Cardiac septum (tissue), 1 donor: ENCODE measurements around the gene ALDH1A2. TPM values are rescaled to one million over a fixed set of nuclear protein-coding genes. Genes with fewer than 3 reads are reported as not detected.

ENCODE experiments used
- DNase-seq: peaks from one replicate; pipeline ENCODE4 v3.0.0-alpha.2; 2020; ENCODE audit warnings: low spot score
- intact Hi-C: fragments of 100-400 bp; cut with DNase I; formaldehyde crosslinking; loops from one replicate; pipeline ENCODE4 v1.14.0; 2022
- total RNA-seq: library from RNA; stranded (reverse); fragmentation: NEBNext Ultra II Directional; extraction: Animal tissue kit (Norgen Biotek cat#: 25700); gene quantifications from one replicate; pipeline ENCODE4 v1.2.1, GENCODE V29; 2021
- donor health status: DM: no; HTN: no; CAD: no.

The ALDH1A2 gene
- total RNA-seq, 1 donor from 2014 or later, result 22.9 TPM

DNA sequence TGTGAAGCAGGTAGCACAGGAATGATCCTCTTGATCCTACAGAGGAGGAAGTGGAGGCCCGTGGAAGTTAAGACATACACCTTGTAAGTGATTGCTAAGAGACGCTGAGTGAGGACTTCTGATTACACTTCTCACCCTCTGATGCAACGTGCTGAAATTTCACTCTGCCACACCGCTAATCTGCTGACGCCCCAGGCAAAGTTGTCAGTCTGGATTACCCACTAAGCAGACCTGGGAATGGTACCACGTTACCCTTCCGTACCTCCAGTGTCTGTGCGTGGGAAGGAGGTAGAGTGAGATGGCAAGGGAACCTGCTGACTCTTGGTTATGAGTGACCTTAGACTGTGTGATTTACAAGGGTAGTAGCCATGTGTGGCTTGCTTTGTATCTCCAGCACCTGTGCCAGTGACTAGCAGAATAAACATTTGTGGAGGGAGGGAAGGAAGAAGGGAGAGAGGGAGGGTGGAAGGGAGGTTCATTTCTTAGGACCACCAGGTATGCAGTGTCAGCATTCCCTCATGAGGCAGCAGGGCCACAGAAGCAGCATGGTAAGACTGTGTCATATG, 115.0 kb downstream of the ALDH1A2 start:
- intact Hi-C loops, result no loop called here
- no peak for DNase-seq

DNA sequence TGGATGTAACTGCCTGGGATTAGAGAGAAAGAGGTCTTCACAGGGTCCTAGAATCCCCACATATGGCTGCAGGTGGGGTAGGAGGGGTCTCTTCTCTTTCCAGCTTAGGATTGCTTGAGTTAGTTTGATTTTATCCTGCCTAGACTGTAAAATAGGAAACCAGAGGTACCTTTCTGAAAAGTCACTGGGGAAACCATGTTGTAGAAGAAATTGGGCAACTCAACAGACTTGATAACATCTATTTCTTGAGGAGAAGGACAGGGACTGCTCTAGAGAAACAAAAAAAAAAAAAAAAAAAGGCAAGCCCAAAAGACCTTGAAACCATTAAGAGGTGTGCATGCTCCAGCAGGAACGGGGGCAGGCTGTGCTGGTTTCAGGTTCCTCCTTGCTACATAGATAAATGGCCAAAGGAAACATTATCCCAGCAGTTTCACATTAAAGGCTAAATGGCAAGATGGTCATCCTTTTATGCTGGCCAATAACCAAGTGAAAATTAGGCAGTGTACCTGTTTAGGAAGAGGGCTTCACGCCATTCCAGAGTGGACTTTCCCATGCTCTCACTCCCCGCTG, 116.1 kb downstream of the ALDH1A2 start:
- DNase-seq, result no peak
- intact Hi-C loops, result no loop called here

DNA sequence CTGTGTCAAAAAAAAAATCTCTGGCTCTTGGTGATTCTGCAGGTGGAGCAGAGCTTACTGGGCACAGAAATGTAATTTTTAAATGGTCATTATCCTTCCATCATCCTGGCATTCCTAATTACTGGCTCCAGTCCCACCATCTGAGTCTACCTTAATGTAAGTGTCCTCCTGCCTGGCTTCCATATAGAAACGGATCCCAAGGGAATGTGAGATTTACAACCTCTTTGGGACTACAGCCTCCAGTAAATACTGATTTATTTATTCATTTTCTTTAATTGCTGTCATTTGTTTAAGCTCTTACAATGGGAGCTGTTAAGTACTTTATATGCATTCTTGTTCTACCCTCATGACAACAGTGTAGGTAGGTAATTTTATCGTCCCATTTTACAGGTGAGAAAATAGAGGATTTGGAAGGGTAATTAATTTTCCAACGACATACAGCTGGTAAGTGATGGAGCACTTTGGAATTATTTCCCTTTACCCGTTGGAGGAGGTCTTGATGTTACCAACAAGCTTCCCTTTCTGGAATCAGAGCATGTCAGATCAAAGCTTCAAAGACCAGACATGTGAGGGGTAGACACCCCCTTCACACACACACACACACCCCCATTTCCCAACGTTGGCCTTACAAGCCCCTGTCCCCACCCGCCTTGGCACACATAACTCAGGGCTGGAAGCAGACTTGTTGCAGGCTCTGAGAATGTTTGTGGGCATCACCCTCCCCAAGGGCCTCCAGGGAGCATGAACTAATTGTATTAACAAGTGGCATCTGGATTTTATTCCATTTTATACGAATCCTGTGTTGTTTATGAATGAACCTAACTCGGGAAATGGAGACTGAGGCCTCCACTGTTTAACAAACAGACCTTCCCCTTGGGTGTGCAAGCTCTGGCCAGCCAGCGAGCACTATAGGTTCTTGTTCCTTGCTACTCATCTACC, 116.9 kb downstream of the ALDH1A2 start:
- intact Hi-C loops, result no loop called here
- DNase-seq, result no peak

DNA sequence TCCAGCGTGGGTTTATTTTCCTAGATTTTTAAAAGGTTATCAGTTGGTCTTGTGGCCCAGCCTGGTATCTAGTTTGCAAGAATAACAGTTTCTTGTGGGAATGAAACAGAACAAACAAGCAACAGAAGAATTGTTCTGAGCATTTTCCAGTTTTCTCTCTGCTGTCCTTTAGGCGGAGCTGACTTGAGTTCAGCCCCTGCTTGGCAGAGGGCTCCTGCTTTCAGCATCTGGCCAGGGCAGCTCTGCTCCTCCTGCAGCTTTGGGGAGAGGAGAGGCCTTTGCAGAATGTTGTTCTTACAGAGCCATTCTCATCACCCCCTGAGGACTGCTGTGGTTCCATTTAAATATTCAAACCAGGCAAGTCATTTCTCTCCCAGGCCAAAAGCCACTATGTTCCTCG, 117.7 kb downstream of the ALDH1A2 start:
- intact Hi-C loops, result no loop called here

DNA sequence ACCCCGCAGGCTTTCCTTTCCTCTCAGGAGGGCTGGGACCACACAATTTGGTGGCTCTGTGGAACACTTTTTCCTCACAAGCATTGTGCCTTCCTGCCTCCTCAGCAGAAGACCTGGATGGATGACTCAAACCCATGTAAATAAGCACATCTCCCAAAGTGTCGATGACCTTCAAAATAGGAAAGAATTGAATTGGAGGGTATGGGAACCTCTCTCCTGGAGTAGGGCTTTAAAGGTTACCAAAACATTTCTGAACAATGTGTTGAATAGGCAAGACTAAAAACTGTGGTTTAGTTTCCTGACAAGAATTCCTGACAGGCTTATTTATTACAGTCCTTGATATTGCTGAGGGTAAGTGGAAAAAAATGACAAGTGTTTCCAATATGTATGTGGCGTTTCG, 118.2 kb downstream of the ALDH1A2 start:
- intact Hi-C loops, result no loop called here
- DNase-seq, result no peak

More for the DNA sequence above, 117.7 kb downstream of the ALDH1A2 start:
- no peak for DNase-seq

DNA sequence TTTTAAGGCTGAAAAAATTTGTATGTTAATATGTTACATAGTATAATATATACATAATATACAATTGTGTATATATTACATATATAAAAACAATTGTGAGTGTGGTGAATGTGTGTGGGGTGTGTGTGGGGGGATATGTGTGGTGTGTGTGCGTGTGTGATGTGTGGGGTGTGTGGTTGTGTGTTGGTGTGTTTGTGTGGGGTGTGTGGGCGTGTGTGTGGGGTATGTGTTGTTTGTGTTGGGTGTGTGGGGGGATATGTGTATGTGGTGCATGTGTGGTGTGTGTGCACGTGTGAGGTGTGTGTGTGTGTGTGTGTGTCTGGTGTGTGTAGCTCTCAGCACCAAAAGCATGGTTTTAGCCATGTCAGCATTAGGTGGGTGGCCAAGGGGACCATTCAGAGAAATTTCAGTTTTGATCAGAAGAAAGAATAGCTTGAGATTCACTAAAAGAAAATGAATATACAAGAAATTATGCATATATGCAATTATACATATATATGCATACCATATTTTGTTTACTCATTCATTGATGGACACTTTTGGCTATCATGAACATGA, 118.9 kb downstream of the ALDH1A2 start:
- intact Hi-C loops, result no loop called here
- DNase-seq, result no peak

DNA sequence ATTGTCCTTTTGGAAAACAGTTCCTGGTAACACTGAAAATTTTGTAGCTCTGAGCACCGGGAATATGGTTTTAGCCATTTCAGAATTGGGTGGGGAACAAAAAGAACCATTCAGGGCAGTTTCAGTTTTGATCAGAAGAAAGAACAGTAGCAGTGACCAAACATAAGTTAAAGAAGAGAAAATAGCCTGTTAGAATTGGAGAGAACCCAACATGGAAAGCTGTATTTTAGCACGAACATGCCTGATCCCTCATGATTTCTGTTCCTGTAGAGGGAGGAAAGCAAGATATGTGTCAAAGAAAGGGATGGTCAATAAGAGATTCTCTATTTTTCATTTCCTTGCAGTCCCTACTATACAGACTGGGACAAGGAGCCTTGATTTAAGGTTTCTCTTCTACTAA, 119.9 kb downstream of the ALDH1A2 start:
- intact Hi-C loops, result no loop called here
- DNase-seq, result no peak

DNA sequence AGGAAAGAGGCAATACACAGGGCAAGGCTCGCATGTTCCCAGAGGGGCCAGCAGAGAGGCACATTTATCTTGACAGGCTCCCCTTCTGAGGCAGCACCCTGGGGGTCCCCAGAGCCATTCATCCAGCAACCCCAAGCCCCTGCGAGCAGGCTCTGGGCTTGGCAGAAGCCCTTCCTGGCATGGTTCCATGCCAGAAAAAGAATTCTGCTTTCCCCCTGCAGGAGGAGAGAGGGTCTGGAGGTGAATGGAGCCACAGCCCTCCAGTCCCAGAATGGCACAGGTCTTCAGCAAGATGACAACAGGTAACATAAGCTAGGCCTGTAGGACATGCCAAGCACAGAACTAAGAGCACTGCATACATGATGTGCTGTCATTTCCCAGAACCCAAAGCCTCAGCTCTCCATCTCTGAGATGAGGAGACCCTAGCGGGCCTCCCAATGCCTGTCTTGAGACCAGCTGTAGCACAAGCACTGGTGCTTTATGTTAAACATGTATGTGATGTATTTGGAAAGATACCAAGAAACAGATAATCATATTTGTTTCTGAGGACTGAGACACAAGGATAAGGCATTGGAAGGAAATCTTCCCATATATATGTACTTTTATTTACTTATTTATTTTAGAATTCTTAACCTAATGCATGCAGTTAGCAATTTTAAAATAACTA, 121.6 kb downstream of the ALDH1A2 start:
- intact Hi-C loops, result no loop called here
- DNase-seq, result no peak

DNA sequence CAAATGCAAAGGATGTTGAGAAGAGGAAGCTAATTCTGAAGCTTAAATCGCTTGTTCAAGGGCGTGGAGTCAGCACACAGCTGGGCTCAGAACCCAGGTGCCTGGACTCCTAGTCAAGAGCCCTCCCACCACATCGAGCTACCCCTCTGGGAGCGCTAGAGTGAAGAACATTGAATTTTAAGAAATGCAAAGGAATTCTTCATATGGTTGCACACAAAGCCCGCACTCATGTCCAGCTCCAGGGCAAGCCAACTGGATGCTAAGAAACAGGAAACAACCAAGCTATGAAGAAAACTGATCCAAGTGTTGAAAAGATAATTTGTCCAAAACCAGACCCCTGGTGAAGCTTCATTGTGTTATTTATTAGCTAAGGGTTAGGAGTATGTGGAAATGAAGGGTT, 122.3 kb downstream of the ALDH1A2 start:
- DNase-seq, result no peak
- intact Hi-C loops, result no loop called here

DNA sequence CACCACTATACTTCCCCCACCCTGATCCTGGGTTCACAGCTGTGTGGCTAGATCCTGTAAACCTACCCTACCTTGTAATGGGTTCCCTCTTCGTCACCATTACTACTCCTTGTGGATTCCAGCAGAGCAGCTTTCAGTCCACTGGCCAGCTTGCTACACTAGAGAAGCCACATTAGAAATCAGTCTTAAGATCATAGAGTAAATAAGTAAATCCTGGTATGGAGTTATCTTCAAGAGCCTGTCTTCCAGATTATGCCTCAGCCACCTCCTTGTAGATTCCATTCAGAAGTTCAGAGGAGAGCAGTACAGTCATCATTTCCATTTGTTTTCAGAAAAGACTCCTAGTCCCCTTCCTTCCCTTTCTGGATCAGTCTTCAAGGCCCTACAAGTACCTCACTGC, 123.7 kb downstream of the ALDH1A2 start:
- intact Hi-C loops, result no loop called here
- no peak for DNase-seq

DNA sequence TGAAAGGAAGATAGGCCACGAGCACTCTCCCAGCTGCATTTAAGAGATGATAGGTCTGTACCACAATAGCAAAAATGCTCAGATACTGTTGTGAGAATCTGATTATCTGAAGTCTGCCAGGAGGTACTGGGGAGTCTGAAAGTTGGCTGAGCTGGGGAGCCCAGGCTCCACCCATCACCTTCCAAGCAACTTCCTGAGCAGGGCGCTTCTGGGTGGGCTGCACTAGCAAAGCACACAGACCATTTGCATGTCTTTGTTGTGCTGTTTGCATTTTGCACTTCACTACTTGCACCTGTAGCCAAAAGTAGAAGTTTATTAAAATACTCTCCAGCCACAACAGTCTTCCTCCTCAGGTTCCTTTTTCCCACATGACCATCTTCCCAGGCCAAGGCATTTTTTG, 133.2 kb downstream of the ALDH1A2 start:
- intact Hi-C loops, result no loop called here
- DNase-seq, result no peak

DNA sequence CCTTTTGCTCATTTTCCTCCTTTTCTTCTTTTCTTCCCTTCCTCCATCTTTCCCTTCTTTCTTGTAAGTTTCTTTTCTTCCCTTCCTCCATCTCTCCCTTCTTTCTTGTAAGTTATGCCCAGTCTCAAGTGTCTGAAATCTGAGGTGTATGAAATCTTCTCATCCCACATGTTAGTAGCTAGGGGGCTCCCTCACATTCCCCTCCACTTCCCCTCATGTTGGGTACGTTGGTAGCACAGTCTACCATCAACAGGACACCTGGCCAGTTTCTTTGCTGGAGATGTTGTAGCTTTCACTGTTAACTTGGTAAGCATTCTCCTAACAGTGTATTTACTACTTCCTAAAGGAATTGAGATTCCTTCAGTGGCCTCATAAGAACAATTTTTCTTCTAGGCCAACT, 133.9 kb downstream of the ALDH1A2 start:
- intact Hi-C loops, result no loop called here

DNA sequence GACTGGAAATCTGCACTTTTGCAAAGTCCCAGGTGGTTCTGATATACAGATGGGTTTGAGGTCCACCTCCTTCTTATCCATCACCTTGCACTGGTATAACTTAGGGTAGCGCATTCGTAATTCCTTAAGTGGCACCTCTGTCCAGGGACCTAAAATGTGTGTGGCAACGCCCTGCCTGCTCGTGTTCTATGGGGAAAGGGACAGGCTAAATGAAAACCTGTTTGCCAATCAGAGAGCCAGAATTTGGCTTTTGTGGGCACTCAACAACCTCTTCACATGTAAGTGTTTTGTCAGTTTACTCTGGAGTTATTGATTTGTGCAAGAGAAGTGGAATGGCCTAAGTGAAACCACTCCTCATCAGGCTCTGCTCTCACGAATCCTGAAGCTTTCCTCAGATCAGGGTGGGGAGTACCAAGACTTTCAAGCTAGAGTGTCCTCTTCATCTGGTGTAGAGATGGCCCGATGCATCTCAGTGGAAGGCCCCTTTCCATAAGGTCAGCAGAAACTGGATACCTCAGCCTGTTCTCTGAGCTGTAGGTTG, 138.3 kb downstream of the ALDH1A2 start:
- intact Hi-C loops, result loop anchor here (10.0 kb wide), 1 partner anchor 162 kb away; no protein-coding TSS in a partner anchor
- no peak for DNase-seq

More for the DNA sequence above, 133.9 kb downstream of the ALDH1A2 start:
- DNase-seq, result no peak

DNA sequence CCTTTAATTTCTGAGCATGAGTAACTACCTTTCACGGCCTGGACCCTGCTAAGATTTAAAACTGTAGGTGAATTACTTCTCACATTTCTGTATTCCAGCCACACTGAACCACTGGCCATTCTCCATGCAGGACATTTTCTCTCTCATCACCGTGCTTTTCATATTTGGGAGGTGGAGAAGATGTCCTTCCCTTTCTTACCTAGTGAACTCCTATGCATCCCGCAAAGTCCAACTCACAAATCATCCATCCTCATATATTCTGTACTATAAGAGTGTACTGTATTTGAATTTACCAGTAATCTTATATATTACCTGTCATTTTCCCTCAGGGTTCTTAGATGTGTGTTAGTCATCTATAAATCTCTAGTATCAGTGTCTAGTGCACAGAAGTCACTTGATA, 139.9 kb downstream of the ALDH1A2 start:
- DNase-seq, result no peak
- intact Hi-C loops, result loop anchor here (10.0 kb wide), 1 partner anchor 161 kb away; no protein-coding TSS in a partner anchor

DNA sequence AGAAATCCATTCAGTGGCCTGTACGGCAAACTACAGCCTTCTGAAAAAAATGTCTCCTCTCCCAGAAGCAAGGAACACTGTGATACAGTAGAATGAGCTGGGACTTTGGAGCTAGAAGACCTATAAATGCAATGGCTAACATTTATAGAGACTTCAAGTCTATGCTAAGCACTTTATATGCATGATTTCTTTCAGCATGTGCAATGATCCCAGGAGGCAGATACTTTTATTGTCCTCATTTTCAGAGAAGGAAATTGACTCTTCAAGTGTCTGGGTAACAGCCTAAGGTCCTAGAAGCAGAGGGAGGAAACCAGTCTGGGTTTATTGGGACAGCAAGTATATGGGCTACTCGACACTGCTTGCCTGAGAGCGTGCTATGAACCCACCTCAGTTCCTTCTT, 140.9 kb downstream of the ALDH1A2 start:
- no peak for DNase-seq
- intact Hi-C loops, result loop anchor here (10.0 kb wide), 1 partner anchor 160 kb away; no protein-coding TSS in a partner anchor

DNA sequence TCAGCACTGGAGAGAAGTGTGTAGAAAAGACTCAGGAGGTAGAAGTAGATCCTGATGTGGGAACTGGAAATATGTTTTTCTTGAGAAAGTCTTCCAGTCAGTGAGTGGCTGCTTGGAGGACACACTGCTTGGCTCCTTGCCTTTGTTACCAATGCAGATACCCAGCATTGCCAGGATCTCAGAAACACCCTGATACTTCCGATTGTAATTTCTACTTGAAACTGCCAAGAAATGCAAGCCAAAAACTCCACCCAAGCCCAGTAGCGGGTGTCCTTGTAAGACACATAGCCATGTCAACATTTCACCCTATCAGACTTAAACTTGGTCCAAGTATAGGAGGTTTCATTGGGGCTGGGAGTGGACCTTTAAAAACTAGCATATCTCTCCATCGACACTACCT, 141.8 kb downstream of the ALDH1A2 start:
- intact Hi-C loops, result loop anchor here (10.0 kb wide), 1 partner anchor 159 kb away; no protein-coding TSS in a partner anchor
- DNase-seq, result no peak

DNA sequence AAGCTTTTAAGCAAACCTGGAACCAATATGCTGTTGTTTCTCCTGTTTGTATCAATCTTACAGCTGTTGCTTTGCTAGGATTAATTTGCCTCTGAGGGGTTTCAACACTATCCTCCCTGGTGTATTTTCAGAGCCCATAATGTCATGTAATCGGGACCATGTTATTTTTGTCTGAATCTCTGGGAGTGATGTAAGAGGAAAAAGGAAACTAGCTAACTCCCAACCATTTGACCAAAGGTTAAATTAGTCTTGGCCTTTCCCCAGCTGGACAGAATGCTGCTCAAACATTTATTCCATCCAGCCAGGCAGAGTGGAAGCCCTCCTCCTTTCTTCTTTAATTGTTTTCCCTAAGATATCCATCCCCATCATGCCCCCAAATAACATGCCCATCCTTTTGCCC, 142.2 kb downstream of the ALDH1A2 start:
- intact Hi-C loops, result loop anchor here (10.0 kb wide), 1 partner anchor 159 kb away; no protein-coding TSS in a partner anchor
- no peak for DNase-seq

DNA sequence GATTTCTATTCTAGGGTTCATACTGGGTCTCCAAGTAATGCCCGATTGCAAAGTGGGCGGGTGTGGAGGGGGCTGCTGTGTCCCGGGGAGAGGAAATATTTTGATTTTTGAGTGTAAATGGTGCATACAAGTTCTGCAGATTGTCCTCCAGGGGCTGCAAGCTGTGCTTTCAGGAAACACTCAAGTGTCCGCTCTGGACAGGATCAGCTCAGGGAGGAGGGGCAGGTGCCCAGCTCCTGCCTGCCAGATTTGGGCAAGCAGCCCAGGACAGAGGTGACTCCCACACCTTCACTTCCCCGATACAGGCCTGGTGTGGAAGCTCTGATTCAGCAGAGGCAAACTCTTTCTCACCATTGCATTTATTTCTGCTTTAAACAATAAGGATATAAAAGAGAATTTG, 142.7 kb downstream of the ALDH1A2 start:
- no peak for DNase-seq
- intact Hi-C loops, result loop anchor here (10.0 kb wide), 1 partner anchor 158 kb away; no protein-coding TSS in a partner anchor

DNA sequence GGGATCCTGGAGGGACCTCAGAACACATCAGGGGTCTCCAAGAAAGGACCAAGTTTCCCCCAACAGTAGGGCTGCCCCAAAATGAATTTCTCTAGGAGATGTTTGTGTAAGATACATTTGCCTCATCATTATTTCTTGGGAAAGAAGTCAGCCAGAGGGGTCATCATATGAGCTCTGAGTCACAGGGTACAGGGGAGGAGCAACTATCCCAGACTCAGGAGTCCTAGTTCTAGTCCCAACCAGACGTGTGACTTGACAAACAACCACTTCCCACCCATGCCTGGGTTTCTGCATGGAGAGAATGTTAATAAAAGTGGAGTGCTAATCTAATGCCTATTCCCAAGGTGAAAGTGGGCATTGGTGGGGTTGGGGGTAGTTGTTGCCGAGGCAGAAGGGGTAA, 144.1 kb downstream of the ALDH1A2 start:
- intact Hi-C loops, result loop anchor here (10.0 kb wide), 1 partner anchor 157 kb away; no protein-coding TSS in a partner anchor
- no peak for DNase-seq
